ENCODE data around the gene NCR2.

- no peak for TF ChIP-seq SUZ12 (IDR thresholded peaks at IDR 0.05)
- TF ChIP-seq SP1 (IDR thresholded peaks at IDR 0.05): no peak
- TF ChIP-seq ELF4 (IDR thresholded peaks at IDR 0.05): no peak
- no peak for TF ChIP-seq FOXK2 (IDR thresholded peaks at IDR 0.05)
- TF ChIP-seq PKNOX1 (IDR thresholded peaks at IDR 0.05): no peak
These were observed 6.2 kb downstream of the NCR2 start for GRCh38 chr6:41341580-41341979.
